SK-N-MC (cell line): ENCODE data around the gene KCNN1.

ENCODE experiments used
- EZH2 ChIP-seq: fragments of 200-600 bp; sonication (generic); IDR thresholded peaks from one replicate; pipeline ENCODE4 v1.6.1; 2017; ENCODE audit warnings: antibody characterized with exemption
- FOXP2 ChIP-seq: optimal IDR thresholded peaks from 2 replicates; pipeline ENCODE3; 2011; ENCODE audit warnings: mild to moderate bottlenecking, moderate library complexity; ENCODE audit not compliant: insufficient read depth; ENCODE audit errors: extremely low read length, control extremely low read depth
- POLR2AphosphoS5 ChIP-seq: IDR thresholded peaks from 2 replicates; pipeline ENCODE4 v1.6.1; 2012; ENCODE audit warnings: mild to moderate bottlenecking, low read depth, low read length, borderline replicate concordance

- TF ChIP-seq EZH2 (no peak), POLR2AphosphoS5 (no peak), FOXP2 (no peak)
Observed at GRCh38 chr19:17966550-17967256, at the start of gene KCNN1.
